GM12872 (cell line): ENCODE measurements around the gene RCL1.

Experiments used
- CTCF ChIP-seq: IDR thresholded peaks from 3 replicates; pipeline ENCODE4 v1.5.1; 2011; ENCODE audit warnings: low read depth, mild to moderate bottlenecking, low read length, moderate library complexity; ENCODE audit not compliant: insufficient read depth

The RCL1 gene

GRCh38 chr9:4879115-4879558 lies 86.4 kb downstream of the RCL1 start:
- no peak for TF ChIP-seq CTCF

GRCh38 chr9:4883326-4883873 lies 90.7 kb downstream of the RCL1 start:
- no peak for TF ChIP-seq CTCF

- no peak for TF ChIP-seq CTCF
Measured at GRCh38 chr9:4886698-4887097, 94.0 kb downstream of the RCL1 start.

- TF ChIP-seq CTCF = no peak
Measured at GRCh38 chr9:4887556-4887955, 94.8 kb downstream of the RCL1 start.

GRCh38 chr9:4890242-4890641 lies 97.5 kb downstream of the RCL1 start:
- no peak for TF ChIP-seq CTCF

GRCh38 chr9:4890929-4891328 lies 98.2 kb downstream of the RCL1 start:
- no peak for TF ChIP-seq CTCF

GRCh38 chr9:4891674-4892073 lies 98.9 kb downstream of the RCL1 start:
- no peak for TF ChIP-seq CTCF
